SK-N-MC (cell line): ENCODE results near the gene EML2.

ENCODE experiments used
- EZH2 ChIP-seq: fragments of 200-600 bp; sonication (generic); IDR thresholded peaks from one replicate; pipeline ENCODE4 v1.6.1; 2017; ENCODE audit warnings: antibody characterized with exemption
- POLR2AphosphoS5 ChIP-seq: IDR thresholded peaks from 2 replicates; pipeline ENCODE4 v1.6.1; 2012; ENCODE audit warnings: mild to moderate bottlenecking, low read depth, low read length, borderline replicate concordance

GRCh38 chr19:45650722-45651121, 11.5 kb upstream of the EML2 start:
- TF ChIP-seq EZH2 (no peak), POLR2AphosphoS5 (no peak)
